ENCODE measurements around the gene ZNF813. TPM values are rescaled to one million over a fixed set of nuclear protein-coding genes. Genes with fewer than 3 reads are reported as not detected.

ZNF813 gene
- polyA plus RNA-seq, 1 donor from 2014 or later, result 1.9 TPM

- H3K9ac ChIP-seq (ENCODE audit: low read length), result no peak overlapping the region
- TF ChIP-seq MXI1 (conservative IDR thresholded peaks at IDR 0.05; ENCODE audit: poor library complexity, severe bottlenecking) (no peak), CTCF (IDR thresholded peaks at IDR 0.05; ENCODE audit: poor library complexity, severe bottlenecking) (peak; percentile 77), POLR2AphosphoS5 (IDR thresholded peaks at IDR 0.05) (no peak), RAD21 (conservative IDR thresholded peaks at IDR 0.05) (peak; percentile 63), REST (IDR thresholded peaks at IDR 0.05; ENCODE audit: borderline replicate concordance) (no peak), SMC3 (conservative IDR thresholded peaks at IDR 0.05; ENCODE audit: poor library complexity) (peak; percentile 62), TAF1 (IDR thresholded peaks at IDR 0.05; ENCODE audit: low read depth) (no peak), EP300 (conservative IDR thresholded peaks at IDR 0.05; ENCODE audit: poor library complexity, severe bottlenecking) (no peak), EZH2 (IDR thresholded peaks at IDR 0.05; ENCODE audit: borderline replicate concordance, insufficient read depth, low read length, poor library complexity, severe bottlenecking) (no peak)
- H3K9me3 ChIP-seq (ENCODE audit: low read length), result no peaks in the 10 kb centered on the region
- H3K9me2 ChIP-seq (ENCODE audit: insufficient read depth, low read length), result no peaks in the 10 kb centered on the region
- H3K27me3 ChIP-seq (ENCODE audit: insufficient read depth, low read depth, low read length), result no peaks in the 10 kb centered on the region
- H3K79me2 ChIP-seq (replicated peaks; ENCODE audit: insufficient read depth, low read length), result no peaks in the 10 kb centered on the region
- H3K27ac ChIP-seq (ENCODE audit: low read length), result no peak overlapping the region
- H2AFZ ChIP-seq (ENCODE audit: low read depth, low read length), result no peak overlapping the region
- no peaks in the 10 kb centered on the region for H3K36me3 ChIP-seq (ENCODE audit: insufficient read depth, low read length)
- no peak overlapping the region for H3K4me3 ChIP-seq (ENCODE audit: low read length)
- H4K20me1 ChIP-seq (ENCODE audit: insufficient read depth), result no peaks in the 10 kb centered on the region
- H3K4me2 ChIP-seq (ENCODE audit: low read length), result no peak overlapping the region
- H3F3A ChIP-seq (ENCODE audit: insufficient read depth, low read length, poor library complexity, severe bottlenecking), result no peaks in the 10 kb centered on the region
Observed at GRCh38 chr19:53424968-53425597, 42.5 kb upstream of the ZNF813 start.

DNA sequence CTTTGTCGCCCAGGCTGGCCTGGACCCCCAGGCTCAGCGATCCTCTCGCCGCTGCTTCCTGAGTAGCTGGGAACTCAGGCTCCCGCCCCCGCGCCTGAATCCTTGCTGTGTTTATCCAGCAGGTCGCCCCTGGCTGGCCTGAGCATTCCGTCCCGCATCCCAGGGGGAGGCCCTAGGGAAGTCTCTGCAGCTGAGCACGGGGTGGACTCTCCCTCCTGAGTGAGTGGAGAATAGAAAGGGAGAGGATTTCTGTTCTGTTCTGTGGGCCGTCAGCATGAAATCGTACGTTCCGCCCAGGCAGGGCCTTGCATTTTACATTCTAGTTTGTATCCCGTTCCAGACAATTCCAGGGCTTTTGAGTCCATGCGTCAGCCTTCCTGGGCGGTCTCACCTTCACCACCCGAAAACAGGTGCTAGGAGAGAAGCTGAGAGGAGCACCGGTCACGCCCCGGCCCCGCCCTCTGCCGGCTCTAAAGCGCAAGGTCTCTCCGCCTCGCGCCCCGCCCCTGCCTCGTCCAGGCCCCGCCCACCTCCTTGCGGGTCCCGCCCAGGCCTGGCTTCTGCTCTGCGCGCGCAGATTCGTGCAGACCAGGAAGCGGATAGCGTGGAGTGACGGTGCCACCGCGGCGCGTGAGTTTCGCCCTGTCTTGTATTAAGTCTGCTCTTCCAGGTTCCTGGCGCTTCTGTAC lies 36.0 kb upstream of the ZNF813 start, which contains the start of gene ZNF761:
Gene ZNF761, plus strand, starts transcription at position 586 of the 689 bp plus-strand sequence. CDS start 15,285 bp downstream, outside the sequence.
- Histone ChIP-seq H3K9me2 (ENCODE audit: insufficient read depth, low read length) (no peaks in the 10 kb centered on the region), H3K9me3 (ENCODE audit: low read length) (no peaks in the 10 kb centered on the region), H3F3A (ENCODE audit: insufficient read depth, low read length, poor library complexity, severe bottlenecking) (no peaks in the 10 kb centered on the region), H3K79me2 (replicated peaks; ENCODE audit: insufficient read depth, low read length) (no peaks in the 10 kb centered on the region), H3K36me3 (ENCODE audit: insufficient read depth, low read length) (no peaks in the 10 kb centered on the region), H4K20me1 (ENCODE audit: insufficient read depth) (no peaks in the 10 kb centered on the region), H3K9ac (ENCODE audit: low read length) (peak within 1 kb of the TSS; percentile 66), H3K4me2 (ENCODE audit: low read length) (peak within 1 kb of the TSS; percentile 80), H3K27me3 (ENCODE audit: insufficient read depth, low read depth, low read length) (no peaks in the 10 kb centered on the region), H2AFZ (ENCODE audit: low read depth, low read length) (peak within 1 kb of the TSS; percentile 41), H3K27ac (ENCODE audit: low read length) (peak within 1 kb of the TSS; percentile 24), H3K4me3 (ENCODE audit: low read length) (peak within 1 kb of the TSS; percentile 78)
- TF ChIP-seq POLR2AphosphoS5 (IDR thresholded peaks at IDR 0.05) (peak; percentile 61), TAF1 (IDR thresholded peaks at IDR 0.05; ENCODE audit: low read depth) (no peak), REST (IDR thresholded peaks at IDR 0.05; ENCODE audit: borderline replicate concordance) (no peak), MXI1 (conservative IDR thresholded peaks at IDR 0.05; ENCODE audit: poor library complexity, severe bottlenecking) (peak; percentile 94), CTCF (IDR thresholded peaks at IDR 0.05; ENCODE audit: poor library complexity, severe bottlenecking) (peak; percentile 58)
